Measurements from ENCODE around the gene SYNJ2.

The SYNJ2 gene

DNA sequence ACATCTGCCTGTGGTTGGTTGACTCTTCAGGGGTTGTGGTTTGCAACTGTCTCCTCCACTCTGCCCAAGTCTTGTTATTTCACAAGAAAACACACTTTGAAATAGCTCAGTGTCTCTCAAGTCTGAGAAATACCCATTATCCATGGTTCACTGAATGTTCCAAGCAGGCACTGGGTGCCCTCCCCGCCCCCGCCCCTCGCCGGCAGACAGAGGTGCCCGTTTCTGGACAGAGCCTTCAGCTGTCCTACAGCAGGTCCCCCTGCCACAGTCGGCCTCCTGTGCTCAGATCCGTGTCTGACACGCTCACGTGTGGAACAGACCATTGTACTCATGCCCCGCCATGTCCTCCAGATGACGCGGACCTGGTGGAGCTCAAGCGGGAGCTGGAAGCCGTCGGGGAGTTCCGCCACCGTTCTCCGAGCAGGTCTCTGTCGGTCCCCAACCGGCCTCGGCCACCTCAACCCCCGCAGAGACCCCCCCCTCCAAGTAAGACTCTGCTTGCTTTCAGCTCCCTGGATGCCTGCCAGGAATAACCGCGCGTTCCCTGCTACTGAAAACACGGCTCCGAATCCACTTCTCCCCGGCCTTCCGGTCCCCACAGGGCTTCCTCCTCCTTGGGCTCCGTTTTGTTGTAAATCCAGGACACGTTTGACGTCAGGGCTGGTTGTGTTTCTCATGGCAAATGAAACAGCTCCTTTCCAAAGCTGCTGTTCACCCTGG lies 105.0 kb downstream of the SYNJ2 start:
- DNase-seq = no peak

DNA sequence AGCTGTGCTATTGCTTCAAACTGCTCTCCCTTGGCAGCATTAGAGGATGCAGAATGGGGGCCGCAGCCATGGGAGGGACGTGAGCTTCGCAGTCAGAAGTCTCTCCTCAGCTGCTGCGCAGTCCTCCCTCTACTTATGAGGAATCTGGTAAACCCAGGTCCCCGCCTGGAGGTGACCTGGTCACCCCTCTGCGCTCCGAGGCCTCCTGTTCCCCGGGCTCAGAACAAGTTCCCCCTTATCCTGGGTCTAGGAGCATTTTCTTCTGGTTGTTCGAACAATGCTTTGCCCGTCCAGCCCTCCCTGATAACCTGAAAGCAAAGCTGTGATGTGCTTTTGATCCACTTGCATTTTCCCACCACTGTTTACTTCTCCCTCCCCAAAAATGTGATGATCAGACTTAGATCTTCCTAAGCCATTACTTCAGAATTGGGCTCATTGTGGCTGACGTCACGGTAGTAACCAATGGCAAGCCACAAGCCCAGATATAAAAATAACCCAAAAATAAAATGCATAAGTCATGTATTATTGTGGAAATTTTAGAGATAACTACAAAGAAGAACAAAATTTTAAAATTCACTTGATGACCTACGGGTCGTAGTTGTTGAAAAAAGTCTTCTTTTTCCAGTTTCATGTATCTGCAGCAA lies 105.7 kb downstream of the SYNJ2 start:
- DNase-seq = no peak

- DNase-seq = no peak
These were observed 111.1 kb downstream of the SYNJ2 start for GRCh38 chr6:158092806-158093205.

DNA sequence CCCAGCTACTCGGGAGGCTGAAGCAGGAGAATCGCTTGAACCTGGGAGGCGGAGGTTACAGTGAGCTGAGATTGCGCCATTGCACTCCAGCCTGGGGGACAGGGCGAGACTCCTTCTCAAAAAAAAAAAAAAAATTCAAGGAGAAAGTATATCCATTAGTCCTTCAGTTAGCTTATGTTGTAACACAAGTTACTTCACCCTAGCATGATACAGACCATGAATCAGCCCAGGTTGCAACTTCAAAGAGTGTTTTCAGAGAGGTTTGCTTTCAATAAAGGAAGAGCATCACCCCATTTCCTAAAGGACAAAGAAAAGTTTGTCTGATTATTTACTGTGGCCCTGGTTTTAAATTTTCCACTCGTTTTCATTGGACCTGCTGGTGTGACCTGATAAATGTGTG lies 113.4 kb downstream of the SYNJ2 start:
- DNase-seq = no peak

- DNase-seq = no peak
These were observed 114.0 kb downstream of the SYNJ2 start for GRCh38 chr6:158095671-158096070.

- DNase-seq = no peak
These were observed 121.6 kb downstream of the SYNJ2 start for GRCh38 chr6:158103228-158103627.

- no peak for DNase-seq
These were observed 123.0 kb downstream of the SYNJ2 start for GRCh38 chr6:158104696-158105095.

DNA sequence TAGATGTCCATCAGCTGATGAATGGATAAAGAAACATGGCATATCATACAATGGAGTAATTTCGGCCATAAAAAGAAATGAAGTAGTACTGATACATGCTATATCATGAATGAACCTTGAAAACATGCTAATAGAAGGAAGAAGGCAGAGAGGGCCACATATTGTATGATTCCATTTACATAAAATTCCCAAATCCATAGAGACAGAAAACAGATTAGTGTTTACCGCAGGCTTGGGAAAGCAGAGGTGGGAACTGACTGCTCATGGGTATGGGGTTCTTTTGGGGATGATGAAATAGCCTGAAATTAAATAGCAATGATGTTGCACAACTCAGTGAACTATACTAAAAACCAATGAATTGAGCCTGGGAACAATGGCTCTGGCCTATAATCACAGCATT lies 128.1 kb downstream of the SYNJ2 start:
- no peak for DNase-seq

DNA sequence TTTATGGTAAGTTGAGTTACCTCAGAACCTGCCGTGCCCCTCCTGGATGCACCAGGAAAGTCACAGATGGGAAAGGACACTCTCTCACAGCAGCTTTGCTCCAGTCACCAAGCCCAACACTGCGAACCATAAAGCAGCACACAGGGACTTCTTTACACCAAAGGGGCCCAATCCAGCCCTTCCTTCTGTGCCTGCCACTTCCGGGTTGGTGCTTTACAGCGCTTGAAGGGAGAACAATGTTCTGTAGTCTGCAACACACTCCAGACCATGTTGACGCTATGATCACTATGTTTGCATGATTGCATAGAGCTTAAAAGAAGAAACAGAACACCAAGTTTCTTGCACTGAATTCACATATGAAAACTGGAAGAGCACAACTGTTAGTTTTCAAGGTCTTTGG lies 129.3 kb downstream of the SYNJ2 start:
- no peak for DNase-seq

GRCh38 chr6:158111987-158112386 lies 130.3 kb downstream of the SYNJ2 start:
- no peak for DNase-seq

DNA sequence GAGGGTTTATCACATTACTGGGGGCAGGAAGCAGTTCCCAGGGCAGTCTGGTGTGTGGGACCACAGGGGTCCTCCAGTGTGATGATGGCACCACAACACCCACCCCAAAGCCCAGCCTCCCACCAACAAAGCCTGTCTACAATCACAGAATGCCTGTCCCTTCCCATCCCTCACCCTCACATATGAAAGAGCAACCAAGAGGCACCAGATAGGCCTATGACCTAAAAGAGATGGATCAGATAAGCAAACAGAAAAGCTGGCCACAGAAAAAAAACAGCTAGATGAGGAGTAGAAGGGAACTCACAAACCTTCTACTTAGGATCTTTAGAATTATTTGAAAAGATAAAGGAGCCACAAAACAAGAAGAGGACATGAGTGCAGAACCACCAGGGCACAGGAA lies 132.1 kb downstream of the SYNJ2 start:
- DNase-seq = no peak

DNA sequence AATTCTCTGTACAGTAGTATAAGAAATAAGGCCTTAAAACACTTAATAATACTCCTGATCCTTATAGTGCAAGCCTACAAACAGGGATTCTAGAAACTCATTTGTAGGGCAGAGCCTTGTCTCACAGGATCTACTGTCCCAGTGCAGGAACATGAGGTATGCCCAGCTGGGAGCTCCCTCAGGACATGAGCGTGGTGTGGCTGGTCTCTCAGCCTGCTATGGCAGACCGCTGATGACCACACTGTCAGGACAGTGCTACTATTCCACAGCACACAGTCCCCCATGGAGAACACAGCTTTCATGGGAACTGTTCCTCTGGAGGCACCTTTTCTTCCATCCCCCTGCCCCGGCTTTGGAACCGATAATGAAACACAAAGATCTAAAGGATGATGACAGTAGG lies 133.4 kb downstream of the SYNJ2 start:
- DNase-seq = no peak

DNA sequence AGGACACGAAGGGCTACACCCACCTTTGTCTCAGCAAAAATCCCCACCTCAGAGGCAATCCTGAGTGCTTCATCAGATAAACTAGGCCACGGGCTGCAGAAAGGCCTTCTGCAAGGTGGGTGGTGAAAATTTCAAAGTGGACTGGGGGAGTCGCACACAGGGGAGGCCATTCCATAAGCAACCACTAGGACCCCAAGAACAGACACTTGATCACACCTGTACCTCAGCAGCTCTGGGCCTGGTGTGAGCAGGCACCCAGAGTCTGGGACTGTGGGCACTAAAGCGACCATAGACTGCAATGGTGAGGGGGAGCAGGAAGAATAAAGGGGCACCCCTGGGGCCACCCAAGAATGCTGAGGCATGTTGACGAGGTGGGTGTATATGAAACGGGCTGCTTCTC lies 133.8 kb downstream of the SYNJ2 start:
- no peak for DNase-seq

DNA sequence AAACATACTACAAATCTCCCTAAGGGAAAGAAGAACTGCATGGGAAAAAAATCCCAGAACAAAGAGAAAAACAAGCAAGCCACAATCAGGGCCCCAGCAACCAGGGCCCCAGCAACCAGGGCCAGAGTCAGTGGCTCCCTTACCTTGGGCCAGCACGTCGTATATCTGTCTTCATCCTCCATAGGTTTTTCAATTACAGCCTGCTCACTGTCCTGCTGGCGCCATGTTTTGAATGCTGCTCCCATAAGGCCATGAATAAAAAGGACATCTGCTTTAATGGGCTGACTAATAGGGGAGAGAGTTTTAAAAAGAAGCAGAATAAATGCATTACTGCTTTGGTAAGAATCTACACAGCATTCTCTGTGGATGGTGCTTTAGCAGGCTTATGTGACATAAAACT lies 137.2 kb downstream of the SYNJ2 start:
- no peak for DNase-seq

DNA sequence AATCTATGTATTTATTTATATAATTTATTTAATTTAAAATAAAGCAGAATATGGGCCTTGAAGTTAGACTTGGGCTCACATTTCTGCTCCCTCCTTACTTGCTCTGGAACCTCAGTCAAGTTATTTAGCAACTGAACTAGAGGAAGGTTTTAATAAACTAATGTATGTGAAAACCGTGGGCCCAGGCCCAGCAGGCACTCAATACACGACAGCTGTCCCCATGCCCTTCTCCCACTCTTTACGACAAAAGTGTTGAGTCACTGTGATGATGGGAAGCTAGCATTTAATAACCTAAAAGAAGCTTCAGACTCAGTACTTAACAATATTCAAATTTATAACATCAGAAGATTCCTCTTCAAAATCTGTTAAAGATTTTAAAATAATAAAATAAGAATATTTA lies 139.7 kb downstream of the SYNJ2 start:
- no peak for DNase-seq

GRCh38 chr6:158122048-158122447 lies 140.4 kb downstream of the SYNJ2 start:
- DNase-seq = no peak

GRCh38 chr6:158124288-158124687 lies 142.6 kb downstream of the SYNJ2 start:
- no peak for DNase-seq

DNA sequence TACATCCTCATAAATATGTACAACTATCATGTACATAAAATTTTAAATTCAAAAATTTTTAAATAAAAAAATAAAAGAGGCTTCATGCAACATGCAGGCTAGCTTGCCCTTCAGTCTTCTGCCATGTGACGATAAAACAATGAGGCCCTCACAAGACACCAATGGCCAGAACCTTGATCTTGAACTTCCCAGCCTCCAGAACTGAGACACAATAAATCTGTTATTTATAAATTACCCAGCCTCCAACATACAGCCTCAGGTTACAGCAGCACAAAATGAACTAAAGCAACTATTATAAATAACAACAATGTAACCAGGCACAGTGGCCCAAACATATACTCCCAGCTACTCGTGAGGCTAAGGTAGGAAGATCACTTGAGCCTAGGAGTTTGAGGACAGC lies 143.6 kb downstream of the SYNJ2 start:
- DNase-seq = no peak

DNA sequence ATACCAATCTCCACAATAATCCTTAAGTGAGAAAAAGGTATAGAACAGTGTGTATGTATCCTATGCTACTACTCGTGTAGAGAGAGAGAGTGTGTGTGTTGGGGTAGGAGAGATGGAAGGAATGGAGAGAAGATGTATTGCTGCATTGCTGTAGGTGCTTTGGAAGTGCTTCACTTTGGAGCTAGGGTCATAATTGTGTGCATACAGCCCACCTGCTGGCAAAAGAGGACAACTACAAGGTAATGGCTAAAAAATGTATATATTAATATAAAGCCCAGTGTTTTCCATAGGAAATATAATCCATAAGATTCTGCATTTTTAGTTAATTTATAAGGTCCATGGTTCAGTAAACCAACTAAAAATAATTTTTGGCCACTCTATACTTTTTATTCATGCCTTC lies 150.3 kb downstream of the SYNJ2 start:
- DNase-seq = peak; percentile 66

GRCh38 chr6:158142789-158143188 lies 161.1 kb downstream of the SYNJ2 start:
- DNase-seq = no peak

- peak; percentile 50 for DNase-seq
These were observed 162.0 kb downstream of the SYNJ2 start for GRCh38 chr6:158143700-158144099.
